ENCODE data around the gene XXYLT1.

DNA sequence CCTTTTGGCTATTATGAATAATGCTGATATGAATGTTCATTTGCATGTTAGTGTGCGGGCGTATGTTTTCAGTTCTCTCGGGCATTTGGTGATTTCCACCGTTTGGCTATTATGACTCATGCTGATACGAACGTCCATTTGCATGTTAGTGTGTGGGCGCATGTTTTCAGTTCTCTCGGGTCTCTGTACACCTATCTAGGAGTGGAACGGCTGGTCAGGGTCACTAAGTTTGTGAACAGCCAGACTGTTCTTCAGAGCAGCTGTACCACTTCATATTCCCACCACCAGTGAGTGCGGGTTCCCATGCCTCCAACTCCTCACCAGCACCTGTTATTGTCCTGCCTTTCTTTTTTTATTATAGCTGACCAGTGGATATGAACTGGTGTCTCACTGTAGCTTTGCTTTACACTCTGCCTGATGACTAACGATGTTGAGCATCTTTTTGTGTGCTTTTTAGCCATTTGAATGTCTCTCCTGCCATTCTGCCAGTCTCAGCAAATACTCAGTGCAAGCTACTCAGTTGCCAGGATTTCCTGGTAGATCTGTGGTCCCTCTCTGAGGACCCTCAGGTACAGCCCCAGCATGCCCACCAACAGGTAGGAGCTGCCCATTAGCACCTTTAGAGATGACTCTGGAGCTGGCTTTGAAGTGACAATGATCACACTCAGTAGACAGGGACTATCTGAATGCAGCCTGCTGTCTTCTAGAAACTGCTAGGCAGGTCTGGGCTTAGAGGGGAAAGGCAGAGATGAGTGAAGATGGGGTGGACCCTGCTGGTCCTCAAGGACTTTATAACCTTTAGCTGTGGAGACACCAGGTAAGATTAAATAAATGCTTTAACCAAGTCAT lies 141.1 kb downstream of the XXYLT1 start:
- TF ChIP-seq, protein P1, sequence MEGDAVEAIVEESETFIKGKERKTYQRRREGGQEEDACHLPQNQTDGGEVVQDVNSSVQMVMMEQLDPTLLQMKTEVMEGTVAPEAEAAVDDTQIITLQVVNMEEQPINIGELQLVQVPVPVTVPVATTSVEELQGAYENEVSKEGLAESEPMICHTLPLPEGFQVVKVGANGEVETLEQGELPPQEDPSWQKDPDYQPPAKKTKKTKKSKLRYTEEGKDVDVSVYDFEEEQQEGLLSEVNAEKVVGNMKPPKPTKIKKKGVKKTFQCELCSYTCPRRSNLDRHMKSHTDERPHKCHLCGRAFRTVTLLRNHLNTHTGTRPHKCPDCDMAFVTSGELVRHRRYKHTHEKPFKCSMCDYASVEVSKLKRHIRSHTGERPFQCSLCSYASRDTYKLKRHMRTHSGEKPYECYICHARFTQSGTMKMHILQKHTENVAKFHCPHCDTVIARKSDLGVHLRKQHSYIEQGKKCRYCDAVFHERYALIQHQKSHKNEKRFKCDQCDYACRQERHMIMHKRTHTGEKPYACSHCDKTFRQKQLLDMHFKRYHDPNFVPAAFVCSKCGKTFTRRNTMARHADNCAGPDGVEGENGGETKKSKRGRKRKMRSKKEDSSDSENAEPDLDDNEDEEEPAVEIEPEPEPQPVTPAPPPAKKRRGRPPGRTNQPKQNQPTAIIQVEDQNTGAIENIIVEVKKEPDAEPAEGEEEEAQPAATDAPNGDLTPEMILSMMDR (IDR thresholded peaks at IDR 0.05) = no peak
- TF ChIP-seq POLR2A (IDR thresholded peaks at IDR 0.05) = no peak
